GM19328 (cell line): Measurements from ENCODE around the gene PLBD1.

Source experiments
- ATAC-seq: cut with Tn5 transposase; IDR thresholded peaks from one replicate; pipeline ENCODE4 v1.9.1; 2021; ENCODE audit warnings: mild to moderate bottlenecking, moderate library complexity; ENCODE audit not compliant: unreplicated experiment

Gene PLBD1, protein sequence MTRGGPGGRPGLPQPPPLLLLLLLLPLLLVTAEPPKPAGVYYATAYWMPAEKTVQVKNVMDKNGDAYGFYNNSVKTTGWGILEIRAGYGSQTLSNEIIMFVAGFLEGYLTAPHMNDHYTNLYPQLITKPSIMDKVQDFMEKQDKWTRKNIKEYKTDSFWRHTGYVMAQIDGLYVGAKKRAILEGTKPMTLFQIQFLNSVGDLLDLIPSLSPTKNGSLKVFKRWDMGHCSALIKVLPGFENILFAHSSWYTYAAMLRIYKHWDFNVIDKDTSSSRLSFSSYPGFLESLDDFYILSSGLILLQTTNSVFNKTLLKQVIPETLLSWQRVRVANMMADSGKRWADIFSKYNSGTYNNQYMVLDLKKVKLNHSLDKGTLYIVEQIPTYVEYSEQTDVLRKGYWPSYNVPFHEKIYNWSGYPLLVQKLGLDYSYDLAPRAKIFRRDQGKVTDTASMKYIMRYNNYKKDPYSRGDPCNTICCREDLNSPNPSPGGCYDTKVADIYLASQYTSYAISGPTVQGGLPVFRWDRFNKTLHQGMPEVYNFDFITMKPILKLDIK

DNA sequence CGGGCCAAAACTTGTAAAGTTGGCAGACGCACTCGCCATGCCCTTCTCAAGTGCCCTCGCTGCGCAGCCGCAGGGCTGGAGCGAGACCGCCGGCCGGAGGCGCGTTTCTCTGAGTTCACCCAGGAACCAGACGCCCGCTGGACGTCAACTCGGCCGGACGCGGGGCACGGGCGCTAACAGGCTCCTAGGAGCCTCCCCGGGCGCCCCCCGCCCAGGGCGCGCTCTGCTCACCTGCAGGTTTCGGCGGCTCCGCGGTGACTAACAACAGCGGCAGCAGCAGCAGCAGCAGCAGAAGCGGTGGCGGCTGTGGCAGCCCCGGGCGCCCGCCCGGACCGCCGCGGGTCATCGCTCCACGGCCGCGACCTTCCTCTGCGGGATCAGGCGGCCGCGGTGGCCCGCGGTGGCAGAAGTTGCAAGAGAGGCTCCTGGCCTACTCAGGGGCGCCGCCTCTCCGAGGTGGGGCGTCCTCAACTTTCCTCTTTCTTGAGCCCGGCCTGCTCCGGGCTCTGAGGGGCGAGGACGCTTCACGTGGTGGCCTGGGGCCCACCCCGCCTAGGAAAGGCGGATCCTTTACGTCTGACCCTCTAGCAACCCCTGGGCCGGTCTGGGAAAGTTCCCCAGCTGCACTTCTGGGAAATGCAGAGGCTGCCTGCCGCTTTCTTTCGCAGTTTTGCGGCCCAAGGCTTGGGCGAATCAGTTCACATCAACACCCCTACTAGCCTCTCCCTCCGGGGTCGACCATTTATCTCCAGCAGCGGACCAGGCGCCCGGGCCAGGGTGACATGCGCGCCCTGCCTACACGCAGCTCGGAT, at the start of gene PLBD1:
PLBD1 (minus strand) TSS at position 533 of the 812 bp plus-strand sequence; CDS start at position 346, 187 bp downstream.
- no peak for ATAC-seq

DNA sequence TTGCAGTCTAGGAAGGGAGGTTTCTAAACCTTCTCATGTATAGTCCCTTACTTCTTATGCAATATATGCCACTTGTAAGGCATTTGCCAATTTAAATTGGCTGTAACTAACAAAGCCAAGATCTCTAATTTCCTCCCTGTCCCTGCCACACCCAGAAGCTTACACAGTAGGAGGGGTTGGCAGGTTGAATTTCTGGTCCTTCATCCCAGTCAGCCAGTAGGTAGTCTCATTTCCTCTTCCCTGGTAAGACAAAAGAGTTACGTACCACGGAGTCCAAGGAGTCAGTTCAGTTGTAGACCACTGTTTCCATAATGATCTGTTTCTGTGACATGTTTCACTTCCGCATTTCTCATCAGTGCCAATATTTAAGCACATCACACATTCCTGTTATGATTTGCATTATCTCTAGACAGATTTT, 47.0 kb upstream of the PLBD1 start:
- peak; percentile 39 for ATAC-seq

DNA sequence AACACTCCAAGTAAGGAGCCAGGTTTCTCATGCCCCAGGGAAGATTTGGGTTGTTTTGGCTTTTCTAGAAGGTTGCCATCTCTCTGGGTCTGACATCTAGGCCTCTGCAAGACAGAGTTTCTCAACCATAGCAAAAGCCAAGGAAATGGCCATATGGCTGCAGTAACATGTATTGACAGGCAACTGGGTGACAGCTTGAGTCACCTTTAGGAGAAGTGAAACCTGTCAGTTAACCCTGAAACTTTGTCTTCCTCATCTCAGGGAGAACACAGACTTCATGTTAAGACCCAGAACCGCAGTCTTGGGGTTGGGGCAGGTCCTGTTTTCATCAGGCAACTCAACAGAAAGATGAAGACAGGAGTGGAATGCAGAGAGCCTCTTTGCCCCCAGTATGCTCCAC, 46.0 kb upstream of the PLBD1 start:
- ATAC-seq, result peak; percentile 90

DNA sequence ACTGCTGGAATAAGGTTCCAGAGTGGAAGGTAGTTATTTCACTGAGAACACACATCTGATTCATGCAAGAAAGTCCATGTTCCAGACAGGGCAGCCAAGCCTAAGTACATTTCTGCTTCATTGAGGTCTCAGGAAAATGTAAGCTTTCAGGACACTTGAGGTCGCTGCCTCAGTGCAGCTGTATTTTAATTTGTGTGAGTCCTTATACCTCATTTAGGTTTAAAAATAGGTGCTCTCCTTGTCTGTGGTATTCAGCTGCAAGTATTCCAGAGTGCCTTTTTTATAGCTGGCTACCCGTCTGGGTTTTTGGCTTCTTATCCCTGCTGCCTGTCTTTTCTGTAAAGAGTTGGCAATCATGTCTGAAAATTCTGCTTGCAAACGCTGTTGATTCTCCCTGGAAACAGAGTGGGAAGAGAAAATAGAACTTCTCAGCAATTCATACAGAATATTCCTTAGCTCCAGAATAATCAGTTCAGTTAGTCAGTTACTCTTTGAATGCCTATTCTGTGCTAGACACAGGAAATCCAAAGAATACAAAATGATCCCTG, 45.3 kb upstream of the PLBD1 start:
- no peak for ATAC-seq

DNA sequence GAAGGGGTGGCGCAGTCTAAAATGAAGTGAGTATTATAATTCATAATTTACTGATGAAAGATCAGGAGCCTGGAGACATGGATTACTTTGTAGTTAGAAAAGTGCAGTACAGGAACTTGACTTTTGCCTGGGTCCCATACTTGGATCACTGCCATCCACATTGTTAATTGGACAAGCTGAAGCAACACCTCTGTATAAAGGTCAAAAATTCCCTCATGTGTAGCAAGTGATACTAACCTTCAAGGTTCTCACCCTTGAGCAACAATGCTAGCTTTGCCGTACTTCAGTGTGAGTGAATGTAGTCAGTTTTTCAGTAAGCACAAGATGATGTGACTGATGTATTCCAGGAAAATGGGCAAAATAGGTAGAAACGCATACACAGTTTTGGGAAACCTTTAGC, 44.6 kb upstream of the PLBD1 start:
- ATAC-seq, result no peak

DNA sequence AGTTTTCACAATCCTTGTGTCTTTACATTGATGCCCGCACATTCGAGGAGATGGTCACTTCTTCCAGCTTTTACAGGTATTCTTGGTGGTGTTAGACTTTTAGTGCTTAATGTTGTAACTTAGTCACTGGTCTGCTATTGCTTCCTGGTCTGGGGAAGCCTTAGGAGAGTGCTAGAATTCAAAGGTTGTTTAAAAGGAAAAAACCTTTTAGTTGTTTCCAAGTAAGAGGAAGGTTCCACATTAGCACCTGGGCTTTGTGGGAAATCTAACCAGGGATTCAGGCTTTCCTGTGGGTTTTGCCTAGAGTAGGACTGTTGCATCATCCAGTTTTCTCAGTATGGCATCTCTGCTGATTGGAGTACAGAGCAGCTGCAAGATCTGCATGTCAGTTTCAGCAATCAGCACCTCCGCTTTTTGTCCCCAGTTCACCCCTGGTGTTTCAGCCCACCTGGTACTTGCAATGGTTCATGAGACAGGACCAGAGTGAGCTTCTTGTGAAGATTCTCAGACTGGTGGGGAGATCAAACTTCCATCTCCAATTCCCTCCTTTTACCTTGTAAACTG, 44.0 kb upstream of the PLBD1 start:
- no peak for ATAC-seq

DNA sequence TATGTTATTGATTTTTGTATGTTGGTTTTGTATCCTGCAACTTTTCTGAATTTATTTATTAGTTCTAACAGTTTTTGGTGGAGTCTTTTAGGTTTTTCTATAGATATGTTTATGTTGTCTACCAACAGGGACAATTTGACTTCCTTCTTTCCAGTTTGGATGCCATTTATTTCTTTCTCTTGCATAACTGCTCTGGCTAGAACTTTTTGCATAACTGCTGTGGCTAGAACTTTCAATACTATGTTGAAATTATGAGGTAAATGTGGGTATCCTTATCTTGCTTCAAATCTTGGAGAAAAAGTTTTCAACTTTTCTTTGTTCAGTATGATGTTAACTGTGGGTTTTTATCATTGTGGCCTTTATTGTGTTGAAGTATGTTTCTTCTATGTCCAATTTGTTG, 39.9 kb upstream of the PLBD1 start:
- no peak for ATAC-seq

DNA sequence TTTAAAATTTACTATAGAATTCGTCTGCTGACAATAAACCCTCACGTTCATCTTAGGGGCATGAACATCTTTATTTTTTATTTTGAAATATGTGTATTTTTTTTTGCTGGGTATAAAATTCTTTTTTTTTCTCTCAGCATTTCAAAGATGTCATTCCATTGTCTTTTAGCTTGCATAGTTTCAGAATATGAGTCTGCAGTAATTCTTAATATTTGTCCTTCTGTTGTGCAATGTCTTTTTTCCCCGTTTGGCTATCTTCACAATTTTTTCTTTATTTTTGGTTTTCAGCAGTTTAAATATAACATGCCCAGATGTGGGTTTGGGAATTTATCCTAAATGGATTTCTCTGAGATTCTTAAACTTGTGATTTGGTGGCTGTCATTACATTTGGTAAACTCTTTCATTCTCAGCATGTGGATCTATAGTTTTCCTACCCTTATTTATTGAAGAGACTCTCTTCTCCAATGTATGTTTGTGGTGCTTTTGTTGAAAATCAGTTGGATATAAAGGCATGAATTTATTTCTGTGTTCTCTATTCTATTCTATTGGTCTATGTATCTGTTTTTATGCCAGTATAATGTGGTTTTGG, 37.8 kb upstream of the PLBD1 start:
- ATAC-seq, result no peak

DNA sequence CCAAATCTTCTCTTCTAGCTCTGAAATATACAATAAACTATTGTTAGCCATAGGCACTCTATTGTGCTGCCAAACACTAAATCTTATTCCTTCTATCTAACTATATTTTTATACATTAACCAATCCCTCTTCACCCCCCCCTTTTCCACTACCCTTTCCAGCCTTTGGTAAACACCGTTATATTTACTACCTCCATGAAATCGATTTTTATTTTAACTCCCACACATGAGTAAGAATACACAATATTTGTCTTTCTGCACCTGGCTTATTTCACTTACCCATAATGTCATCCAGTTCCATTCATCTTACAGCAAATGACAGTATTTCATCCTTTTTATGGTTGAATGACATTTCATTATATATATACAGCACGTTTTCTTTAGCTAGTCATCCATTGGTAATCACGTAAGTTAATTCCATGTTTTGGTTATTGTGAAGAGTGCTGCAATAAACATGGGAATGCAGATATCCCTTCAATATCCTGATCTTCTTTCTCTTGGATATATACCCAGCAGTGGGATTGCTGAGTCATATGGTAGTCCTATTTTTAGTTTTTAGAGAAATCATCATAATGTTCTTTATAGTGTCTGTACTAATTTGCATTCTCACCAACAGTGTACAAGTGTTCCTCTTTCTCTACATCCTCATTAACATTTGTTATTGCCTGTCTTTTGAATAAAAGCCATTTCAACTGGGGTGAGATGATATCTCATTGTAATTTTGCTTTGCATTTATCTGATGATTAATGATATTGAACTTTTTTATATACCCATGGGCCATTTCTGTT, 34.2 kb upstream of the PLBD1 start:
- no peak for ATAC-seq

DNA sequence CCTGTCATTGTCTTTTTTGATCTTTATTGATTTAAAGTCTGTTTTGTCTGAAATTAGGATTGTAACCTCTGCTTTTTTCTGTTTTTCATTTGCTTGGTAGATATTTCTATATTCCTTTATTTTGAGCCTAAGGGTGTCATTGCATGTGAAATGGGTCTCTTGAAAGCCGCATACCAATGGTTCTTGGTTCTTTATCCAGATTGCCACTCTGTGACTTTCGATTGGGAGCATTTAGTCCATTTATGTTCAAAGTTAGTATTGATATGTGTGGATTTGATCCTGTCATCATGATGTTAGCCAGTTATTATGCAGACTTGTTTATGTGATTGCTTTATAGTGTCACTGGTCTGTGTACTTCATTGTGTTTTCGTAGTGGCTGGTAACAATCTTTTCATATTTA, 29.8 kb upstream of the PLBD1 start:
- no peak for ATAC-seq

DNA sequence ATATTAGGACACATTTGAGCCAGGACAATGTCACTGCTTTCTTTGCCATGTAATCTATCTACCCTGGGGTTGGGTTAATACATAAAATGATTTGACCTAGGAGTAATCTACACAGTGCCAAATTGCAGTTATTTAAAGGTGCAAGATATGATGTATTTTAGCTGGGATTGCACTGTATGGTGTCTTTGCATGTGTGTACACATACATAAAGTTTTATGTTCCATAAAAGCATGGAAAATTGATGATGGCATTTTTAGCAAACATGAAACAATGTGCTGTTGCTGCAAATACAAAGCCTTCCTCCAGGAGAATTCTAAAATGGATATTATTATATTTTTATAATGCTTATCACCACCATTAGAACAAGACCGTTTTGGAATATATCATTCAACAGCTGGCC, 24.0 kb upstream of the PLBD1 start:
- ATAC-seq, result no peak

DNA sequence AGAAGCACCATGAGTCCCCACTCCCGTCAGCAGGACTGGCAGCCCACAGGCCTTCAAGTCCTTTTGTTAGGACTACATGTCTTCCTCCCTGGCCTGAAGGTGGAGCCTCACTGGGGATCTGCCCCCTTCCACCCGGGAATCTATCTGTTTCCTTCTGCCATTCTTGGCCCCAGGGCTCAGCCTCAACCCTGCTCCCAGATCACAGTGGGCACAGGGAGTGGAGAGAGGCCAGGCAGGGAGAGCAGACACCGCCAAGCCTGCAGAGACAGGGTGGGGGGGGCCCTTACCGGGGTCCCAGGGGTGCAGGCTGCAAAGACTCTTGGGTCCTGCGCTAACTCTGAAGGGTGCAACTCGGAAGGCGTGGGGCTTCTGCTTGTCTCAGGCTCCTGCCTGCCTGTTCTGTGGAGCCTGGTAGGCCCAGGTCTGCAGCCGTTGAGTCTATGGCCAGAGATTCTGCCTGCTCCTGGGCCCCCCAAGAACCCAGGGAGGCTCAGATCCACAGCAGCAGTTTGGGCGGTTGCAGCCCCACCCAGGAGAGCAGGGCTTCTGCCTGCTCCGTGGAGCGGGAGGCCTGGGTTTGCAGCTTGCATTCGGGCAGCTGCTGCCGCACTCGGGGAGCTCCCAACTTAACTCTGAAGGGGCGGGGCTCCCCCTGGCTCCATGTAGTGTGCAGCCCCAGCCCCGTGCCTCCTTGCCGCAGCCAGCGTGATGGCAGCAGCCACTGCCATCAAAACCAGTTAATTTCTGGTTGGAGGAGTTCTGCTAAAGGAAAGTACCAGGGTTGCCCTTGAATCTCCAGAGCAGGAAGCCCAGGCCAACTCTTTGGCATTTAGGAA, 21.7 kb upstream of the PLBD1 start:
- no peak for ATAC-seq

DNA sequence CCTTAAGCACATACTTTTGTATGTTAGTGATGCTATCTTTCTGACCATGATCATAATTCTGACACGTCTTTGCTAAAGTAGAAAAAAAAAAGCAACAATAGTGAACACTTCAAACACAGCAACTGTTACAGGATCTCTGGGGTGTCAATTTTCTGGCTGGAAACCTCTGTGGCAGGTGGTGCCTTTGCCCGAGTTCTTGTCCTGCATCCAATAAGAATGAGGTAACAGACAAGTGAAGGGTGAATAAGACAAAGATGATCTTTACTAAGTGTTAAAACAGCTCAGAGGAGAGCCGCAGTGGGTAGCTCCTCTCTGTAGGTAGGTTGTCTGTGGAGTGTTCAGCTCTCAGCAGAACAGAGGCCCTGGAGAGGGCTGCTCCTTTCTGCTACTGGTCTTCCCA, 20.9 kb upstream of the PLBD1 start:
- ATAC-seq, result no peak

DNA sequence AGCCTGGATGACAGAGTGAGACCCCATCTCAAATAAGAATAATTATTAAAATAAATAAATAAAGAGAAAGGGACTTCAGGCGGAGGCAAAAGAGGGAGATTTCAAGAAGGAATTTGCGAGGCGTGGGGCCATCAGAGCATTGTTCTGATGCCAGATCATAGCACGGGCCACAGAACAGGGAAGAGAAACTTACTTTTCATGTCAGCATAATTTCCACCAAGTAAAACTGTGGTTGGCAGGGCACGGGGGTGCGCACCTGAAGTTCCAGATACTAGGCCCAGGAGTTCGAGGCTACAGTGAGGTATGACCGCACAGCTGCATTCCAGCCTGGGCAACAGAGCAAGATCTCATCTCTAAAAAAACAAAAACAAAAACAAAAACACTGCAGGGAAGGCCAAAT, 11.0 kb upstream of the PLBD1 start:
- no peak for ATAC-seq

DNA sequence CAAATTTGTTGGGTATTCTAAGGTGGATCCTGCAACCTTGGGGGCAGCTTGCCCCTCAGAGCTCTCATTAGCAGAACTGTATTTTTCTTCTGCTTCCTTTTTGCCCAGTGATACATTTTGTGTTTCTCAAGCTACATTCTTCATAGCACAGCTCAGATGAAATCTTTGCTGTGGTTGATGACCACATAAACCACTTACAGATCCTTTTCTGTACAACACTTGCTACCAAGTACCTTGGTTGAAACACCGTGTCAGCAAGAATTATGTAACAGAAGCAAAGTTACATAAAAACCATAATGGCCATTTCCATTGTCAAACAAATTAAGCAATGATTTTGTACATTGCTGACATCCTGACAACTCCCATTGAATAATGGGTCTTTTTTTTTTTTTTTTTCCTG, 9.7 kb upstream of the PLBD1 start:
- peak; percentile 75 for ATAC-seq

DNA sequence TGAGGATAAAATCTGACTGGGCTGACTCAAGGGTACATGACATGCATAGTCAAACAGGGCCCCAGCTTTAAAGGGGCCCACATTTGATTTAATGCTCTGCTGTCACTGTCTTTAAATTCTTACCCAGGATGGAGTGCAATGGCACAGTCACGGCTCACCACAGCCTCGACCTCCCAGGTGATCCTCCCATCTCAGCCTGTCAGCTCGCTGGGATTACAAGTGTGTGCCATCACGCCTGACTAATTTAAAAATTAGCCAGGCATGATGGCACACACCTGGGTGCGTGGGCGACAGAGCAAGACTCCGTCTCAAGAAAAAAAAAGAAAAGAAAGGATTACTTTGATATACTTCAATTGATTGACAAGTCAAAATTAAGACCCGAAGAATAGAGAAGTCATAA, 9.2 kb upstream of the PLBD1 start:
- no peak for ATAC-seq

DNA sequence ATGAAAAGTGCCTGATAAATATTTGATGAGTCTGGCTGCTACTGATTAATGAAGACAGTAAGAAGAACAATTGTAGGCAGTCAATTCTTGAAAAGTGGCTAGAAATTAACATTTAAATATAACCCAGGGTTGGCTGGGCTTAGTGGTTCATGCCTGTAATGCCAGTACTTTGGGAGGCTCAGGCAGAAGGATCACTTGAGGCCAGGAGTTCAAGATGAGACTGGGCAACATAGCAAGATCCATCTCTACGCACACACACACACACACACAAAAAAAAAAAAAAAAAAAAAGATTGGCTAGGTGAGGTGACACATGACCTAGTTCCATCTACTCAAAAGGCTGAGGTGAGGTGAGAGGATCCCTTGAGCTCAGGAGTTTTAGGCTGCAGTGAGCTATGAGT, 7.9 kb upstream of the PLBD1 start:
- ATAC-seq, result no peak

DNA sequence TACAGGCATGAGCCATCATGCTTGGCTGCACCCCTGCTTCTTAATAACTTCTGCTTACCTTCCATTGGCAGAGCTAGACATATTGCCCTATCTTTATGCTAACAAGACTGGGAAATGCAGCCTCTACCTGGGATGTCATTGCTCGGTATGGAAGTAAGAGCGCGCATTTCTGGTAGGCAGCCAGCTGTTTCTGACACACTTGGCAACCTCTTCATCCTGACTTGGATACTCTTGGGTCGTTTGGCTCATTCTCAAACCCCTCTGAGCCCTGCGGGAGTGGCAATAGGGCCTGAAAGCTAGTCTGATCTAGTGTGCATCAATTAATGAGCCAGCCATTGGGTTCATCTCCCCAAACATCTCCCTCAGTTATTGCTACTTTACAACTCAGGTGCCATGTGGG, 5.4 kb upstream of the PLBD1 start:
- no peak for ATAC-seq

DNA sequence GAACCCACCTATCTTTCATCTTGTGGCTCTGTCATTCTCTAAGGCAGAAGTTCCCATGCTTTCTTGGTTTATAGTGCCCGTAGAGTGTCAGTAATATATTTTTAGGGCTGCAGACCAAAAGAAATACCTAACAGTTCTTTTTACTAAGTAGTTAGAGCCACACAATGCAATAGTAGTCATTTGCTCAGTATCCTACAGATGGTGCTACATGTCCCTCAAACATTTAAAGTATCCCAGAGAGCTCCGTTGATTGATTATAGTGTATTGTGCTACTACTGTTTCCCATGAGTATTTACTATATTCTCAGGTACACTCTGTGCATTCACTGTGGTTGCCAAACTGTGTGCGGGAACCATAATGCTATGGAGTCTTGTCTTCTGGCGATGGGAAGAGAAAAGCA, 4.7 kb upstream of the PLBD1 start:
- no peak for ATAC-seq
